Endometrial microvascular endothelial cells (primary cell): ENCODE measurements around the gene POC1A. TPM values are rescaled to one million over a fixed set of nuclear protein-coding genes. Genes with fewer than 3 reads are reported as not detected.
"Not testable (repeated sequence)": the region's sequence is repeated elsewhere in the genome, so short reads cannot be mapped to it uniquely, and the experiment has no call there.

Source experiments
- in situ Hi-C: cut with HindIII; loops from 2 replicates; pipeline ENCODE4 v1.10.0; 2017; ENCODE audit warnings: low sequenced_read_pairs, low pct_unique_long_range_greater_than_20kb; ENCODE audit errors: inconsistent ontology term
- total RNA-seq: library from RNA; depleted of rRNA; stranded (reverse); fragments of >200 nt; gene quantifications from one replicate; pipeline ENCODE4 v1.2.3, GENCODE V29; 2015; ENCODE audit errors: inconsistent ontology term

Gene POC1A
- total RNA-seq, 1 donor from 2014 or later: 12.6 TPM

DNA sequence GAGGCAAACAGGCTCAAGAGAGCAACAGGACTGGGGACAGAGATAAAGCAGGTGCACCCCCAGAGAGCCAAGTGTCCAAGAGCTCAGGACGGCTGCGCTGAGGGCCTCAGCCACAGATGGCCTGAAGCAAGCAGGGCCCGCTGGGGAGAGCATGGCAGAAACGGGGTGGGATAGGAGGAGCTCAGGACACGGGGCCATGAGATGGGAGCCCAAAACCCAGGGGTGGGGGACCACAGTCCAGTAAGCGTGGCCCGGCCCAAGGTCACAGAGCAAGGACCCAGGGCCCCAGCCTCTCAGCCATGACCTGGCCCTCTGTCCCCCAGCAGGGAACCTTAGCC, 107.4 kb downstream of the POC1A start:
- in situ Hi-C loops: loop anchor here (5.0 kb wide), 1 partner anchor 105 kb away; the partner anchor contains the start of gene POC1A

DNA sequence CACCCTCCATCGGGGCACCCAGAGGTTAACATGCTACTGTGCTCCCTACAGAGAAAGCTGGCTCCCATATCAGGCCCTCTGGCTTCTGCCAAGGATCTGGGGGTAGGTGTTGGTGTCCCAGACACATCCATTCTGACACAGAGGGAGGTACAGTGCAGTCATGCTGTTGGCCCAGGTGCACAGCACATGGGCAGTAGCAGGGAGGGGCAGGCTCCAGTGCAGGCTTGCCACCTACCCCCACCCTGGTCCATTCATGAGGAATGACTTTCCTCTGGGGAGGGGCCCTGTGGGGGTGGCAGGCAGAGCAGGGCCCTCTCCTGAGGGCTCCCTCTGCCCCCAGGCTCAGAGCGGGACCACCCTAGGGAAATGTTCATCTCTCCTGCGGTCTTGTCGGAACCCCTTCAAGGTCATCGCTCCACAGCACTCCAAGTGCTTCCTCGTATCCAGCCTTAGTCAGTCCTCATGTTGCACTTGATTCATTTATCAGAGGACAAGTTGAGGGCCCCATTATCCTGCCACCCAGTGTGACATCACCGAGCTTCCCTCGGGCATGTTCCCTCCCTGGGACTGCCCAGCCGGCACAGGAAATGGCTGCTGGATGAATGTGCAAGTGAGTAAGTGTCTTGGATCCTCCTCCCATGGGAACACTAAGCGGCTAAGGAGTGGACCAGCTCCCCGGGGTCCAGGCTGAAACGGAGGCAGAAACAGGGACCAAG, 107.9 kb downstream of the POC1A start:
- in situ Hi-C loops: loop anchor here (5.0 kb wide), 1 partner anchor 106 kb away; the partner anchor contains the start of gene POC1A

DNA sequence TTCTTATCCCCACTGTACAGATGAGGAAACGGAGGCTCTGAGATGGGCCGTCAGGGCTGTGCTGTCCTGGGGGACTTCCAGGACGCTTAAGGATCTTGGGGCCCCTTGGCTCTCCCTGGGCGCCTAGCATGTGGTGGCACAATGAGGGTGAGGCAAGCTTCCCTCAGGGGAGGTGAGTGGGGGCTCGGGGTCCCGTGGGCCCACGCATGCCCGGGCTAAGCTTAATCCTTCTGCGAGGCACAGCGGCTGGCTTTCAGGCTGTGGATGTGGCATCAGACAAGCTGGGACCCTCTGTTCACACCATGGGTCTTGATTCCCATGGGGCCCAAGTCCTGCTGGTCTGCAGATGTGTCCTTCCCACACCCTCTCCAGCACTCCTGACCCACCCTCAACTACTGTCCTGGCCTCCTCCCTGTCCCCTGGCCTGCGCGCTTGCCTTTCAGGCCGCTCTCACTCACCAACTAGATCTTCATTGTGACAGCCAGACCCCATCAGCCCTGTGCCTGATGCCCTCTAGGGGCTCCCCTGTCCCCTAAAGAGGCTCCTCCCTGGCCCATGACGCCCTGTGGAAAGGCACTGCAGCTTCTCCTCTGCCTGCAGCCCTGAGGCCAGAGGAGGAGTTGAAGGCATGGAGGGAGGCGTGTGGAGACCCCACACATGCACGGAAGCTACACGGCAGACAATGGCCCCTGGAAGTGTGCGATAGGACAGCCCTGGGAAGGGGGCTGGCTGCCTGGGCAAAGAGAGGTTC, 109.2 kb downstream of the POC1A start:
- in situ Hi-C loops: loop anchor here (5.0 kb wide), 1 partner anchor 107 kb away; the partner anchor contains the start of gene POC1A

DNA sequence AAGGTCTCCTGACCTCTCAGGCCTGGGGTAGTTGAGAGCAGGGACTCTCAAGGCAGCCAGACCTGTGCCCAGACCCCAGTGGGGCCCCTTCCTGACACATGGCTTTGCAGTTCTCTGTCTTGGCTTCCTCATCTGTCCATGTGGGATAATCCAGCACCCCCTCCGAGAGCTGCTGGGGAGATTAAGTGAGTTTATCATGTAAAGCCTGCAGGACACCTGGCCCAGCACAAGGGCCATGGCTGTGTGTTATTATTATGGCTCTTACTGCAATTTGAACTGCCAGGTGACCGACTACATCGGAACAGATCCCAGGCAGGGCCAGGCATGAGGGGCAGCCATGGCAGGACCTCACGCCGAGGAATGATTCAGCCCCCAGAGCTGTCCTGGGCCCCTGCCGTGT, 110.5 kb downstream of the POC1A start:
- in situ Hi-C loops: no loop called here

DNA sequence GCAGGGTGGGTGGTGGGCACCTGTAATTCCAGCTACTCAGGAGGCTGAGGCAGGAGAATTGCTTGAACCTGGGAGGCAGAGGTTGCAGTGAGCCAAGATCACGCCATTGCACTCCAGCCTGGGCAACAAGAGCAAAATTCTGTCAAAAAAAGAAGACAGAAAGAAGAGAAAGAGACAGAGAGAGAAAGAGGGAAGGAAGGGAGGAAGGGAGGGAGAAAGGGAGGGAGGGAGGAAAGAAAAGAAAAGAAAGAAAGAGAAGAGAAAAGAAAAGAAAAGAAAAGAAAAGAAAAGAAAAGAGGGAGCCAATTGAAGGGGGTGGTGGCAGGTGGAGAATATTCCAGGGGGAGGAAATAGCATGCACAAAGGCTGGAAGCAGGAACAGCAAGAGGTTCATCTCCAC, 111.2 kb downstream of the POC1A start:
- in situ Hi-C loops: not testable (repeated sequence)

DNA sequence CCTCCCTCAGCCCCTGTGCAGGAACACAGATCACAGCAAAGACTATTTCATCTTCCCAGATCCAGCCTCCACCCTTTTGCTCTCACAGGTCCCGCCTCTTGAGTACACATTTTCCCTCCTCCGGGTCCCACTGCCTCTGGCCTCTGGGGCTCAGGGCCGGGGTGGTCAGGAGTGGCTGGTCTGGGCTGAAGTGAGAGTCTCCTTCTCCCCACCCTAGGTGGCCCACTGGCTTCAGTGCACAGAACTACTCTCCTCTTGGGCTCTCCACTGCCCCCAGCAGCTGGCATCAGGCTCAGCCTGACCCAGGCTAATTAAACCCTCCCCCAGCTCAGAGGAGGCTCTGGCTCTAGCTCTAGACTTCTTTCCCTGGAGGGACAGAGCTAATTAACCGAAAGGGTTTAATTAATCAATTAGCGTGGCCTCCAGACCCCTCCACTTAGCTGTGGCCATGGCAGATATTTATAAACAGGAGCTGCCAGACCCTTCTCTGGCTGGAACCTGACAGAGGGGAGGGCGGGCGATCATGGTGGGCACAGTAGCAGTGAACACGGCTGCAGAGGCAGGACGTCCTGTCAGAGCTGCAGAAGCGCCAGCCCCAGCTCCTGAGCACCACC, 113.0 kb downstream of the POC1A start:
- in situ Hi-C loops: no loop called here

DNA sequence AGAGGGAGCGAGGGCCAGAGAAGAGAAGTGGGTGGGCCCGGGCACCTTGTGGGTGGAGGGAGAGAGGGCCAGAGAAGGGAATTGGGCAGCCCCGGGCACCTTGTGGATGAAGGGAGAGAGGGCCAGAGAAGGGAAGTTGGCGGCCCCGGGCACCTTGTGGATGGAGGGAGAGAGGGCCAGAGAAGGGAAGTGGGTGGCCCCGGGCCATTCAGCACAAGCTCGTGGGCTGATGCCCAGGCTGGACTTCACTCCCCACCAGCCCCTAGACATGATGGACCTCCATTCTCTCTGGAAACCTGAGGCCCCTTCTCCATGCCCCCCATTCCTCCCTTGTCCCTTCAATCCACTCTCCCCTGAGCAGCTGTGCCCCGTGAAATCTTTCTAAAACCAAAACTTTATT, 113.6 kb downstream of the POC1A start:
- in situ Hi-C loops: no loop called here

DNA sequence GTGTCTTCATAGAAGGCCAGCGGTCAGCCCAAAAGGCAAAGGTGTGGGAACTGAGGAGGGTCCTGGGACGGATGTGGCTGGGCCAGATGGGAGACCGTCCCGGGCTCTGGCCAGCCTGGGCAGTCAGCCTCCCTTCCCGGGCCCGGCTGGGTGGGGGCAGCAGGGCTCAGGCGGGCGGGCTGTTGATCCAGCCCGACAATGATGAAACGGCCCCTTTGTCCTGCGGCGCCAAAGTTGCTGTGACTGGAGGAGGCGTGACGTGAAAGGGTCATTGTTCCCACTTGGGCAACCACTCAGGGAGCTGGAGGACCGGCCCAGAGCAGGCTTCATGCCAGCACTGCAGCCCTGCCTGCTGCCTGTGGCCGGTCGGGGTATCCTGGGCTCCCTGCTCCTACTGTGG, 114.4 kb downstream of the POC1A start:
- in situ Hi-C loops: no loop called here

DNA sequence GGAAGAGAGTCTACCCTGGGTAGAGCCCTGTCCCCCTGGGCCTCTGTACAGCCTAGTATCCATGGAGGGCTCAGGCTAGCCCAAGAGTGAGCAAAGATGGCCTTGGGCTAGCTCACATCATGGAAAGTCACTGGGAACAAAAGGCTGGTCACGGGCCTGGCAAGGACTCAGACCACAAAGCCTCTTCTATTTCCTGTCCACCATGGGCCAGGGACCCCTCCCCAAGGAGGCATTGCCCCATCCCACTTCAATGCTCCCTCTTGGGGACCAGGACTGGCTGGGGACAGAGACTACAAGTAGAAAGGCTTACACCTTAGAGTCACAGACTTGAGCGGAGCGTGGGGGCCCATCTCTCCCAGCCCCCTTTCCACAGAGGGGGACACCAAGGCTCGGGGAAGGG, 114.8 kb downstream of the POC1A start:
- in situ Hi-C loops: no loop called here

DNA sequence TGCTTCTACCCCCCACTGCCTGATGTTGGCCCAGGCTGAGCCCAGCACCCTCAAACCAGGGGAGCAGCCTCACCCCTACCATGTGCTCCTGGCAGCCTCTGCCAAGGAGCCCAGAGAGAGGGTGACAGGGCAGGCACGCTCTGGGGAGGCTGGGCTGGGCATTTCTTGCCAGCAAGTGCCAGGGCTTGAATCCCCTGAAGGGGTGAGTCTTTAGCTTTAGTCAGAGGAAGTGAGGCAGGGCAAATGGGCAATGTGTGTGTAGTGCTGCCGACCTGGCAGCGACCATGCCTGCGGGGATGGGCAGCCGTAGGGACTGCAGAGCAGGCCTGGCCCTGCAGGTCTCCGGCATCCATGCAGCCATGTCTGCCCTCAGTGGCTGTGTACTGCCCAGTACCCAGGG, 116.0 kb downstream of the POC1A start:
- in situ Hi-C loops: no loop called here

DNA sequence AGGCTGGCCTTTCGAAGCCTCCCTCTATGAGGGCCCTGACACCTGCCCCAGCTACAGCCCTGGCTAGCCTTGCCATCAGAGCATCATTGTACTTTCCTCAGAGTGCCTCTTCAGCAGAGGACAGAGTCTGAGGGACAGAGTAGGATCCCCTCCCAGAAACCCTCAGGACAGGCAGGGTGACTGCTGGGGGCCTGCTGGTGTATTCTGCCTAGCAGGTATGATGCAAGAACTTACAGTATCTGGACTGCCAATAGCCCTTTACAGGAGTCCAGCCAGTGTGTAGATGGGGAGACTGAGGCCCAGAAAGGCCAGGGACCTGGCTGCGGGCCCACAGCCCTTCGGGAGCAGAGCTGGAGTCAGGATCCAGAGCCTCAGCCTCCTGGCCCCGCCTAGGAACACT, 116.9 kb downstream of the POC1A start:
- in situ Hi-C loops: no loop called here

DNA sequence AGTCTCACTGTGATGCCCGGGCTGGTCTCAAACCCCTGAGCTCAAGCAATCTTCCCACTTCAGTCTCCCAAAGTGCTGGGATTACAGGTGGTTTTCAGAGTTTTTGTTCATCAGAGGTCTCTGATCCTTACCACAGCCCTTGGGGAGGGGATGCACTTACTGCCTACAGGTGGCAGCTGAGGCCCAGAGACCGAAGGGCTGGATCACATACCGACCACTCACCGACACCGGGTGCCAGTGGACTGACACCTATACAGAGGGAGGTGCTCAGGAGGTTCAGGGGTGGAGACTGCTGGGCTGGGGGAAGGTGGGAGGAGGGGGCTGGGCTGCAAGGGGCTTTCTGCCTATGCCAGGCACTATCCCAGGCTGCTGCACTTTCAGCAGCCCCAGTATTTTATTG, 117.4 kb downstream of the POC1A start:
- in situ Hi-C loops: no loop called here

DNA sequence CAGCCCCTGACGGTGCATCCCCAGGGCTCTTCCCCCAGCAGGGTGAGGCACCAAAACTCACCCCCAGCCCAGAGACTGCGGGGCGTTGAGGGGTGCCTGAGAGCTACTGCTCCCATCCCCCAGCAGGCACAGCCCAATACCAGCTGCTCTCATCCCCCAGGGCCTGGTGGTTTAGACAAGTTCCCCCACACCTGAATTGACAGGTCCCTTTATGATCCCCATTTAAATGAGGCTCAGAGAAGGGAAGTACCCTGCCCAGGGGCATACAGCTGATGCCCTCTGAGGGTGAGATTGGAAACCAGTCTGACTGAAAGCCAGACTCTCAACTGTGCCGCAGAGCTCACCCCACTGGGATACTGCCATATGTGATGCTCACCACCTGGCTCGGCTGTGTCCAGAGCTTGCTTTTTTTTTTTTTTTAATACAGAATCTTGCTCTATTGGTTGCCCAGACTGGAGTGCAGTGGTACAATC, 118.0 kb downstream of the POC1A start:
- in situ Hi-C loops: no loop called here

DNA sequence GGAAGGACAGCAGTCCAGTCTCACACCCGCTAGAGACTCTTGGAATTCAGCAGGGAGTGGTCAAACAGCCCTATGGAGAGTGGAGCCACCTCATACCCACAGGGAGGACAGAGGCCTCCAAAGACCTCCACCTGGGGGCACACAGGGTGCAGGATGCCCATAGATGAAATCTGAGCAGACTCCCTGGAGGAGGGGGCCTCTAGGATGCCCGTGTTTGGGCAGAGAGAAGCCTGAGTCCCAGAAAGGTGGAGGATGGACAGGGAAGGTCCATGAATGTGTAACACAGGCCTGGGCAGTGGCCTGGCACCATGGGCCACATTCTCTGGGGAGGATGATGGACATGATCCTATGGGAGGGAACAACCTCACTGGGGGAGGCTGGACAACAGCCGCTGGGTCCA, 119.6 kb downstream of the POC1A start:
- in situ Hi-C loops: no loop called here

DNA sequence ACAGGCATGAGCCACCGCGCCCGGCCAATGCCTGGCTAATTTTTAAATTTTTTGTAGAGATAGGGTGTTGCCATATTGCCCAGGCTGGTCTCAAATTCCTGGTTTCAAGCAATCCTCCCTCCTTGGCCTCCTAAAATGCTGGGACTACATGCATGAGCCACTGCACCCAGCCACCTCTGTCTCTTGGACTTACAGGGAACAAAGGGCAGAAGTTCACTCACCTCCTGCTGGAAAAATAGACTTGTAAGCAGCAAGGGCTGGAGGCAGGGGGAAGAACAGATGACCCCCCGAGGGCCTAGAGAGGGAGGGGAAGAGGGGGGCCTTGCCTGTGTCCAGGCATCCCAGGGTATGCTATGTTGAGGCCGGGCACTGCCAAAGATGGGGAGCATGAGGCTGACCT, 120.0 kb downstream of the POC1A start:
- in situ Hi-C loops: no loop called here

DNA sequence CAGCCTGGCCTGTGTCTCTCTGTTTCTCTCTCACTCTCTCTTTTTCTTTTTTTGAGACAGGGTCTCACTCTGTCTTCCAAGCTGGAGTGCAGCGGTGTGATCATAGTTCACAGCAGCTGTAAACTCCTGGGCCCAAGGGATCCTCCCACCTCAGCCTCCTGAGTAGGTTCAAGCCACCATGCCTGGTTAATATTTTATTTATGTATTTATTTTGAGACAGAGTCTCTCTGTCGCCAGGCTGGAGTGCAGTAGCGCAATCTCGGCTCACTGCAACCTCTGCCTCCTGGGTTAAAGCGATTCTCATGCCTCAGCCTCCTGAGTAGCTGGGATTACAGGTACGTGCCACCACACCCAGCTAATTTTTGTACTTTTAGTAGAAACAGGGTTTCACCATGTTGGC, 120.5 kb downstream of the POC1A start:
- in situ Hi-C loops: not testable (repeated sequence)

DNA sequence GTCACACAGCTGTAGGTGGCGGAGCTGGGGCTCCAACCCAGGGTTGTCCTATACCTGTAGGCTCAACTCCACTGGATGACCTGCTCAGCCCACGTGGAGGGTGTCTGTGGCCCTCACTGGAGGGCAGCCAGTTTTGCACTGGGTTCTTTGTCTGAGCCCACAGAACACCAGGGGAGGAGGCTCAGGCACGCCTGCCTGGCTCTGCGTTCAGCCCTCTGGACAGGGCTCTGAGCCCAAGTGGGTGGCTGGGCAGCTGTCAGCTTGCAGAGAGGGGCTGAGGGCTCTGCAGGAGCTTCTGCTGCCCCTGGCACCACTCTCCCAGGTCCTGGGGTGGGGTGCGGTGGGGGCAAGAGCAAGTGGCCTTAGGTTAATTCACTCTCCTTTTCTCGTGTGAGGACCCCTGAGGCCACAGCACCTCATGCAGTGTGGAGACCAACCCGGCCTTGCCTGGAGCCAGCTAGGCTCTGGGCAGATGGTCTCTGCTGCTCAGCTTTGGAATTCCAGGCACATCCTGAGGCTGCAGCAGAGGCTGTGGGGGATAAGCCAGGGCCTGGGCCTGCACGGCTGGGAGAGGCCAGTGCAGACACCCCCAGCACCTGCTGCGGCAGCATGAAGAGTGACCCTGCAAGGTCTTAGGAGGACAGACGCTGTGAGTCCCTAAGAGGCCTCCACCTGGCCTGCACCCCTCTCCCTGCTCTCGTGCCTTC, 121.4 kb downstream of the POC1A start:
- in situ Hi-C loops: no loop called here

DNA sequence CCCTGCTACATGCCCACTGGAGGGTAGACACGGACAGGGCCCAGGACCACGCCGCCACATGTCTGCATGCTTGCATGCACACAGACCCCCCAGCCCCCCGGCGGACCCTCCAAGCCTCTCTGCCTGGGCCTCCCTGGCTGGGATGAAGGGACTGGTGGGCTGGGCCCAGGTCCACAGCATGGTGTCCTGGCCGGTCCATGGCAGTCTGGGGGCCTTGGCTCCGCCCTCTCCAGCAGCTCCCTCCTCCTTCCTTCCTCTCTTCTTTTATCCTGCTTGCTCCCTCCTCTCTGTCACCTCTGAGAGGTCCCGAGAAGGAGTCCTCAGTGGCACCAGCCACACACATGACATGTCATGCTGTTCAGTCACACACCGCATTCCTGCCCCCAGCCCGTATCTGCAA, 122.3 kb downstream of the POC1A start:
- in situ Hi-C loops: no loop called here

DNA sequence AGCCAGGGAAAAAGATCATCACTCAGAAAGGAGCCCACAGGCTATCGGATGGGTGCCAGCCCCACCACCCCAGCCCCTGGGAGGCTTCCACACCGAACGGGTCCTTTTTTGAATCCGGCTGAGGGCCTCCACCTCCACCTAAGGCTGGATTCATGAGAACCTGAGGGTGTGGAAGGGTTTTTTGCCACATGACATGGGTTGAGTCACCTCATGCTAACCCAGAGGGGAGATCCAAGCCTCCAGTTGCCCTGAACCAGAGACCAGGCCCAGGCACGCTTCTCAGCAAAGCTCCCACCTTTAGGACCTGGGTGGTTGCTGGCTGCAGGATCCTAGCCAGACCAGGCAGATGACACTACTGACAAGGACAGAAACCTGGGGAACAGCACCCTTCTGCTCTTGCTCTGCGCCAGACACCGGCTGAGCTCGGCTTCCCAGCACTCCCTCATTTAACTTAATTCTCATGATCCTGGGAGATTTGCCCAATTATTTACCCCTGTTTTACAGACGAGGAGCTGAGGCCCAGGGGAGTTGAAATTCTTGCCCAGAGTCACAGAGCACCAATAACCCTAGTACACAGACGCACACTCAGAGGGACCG, 123.4 kb downstream of the POC1A start:
- in situ Hi-C loops: no loop called here
